ENCODE results near the gene ACSL1. TPM values are rescaled to one million over a fixed set of nuclear protein-coding genes. Genes with fewer than 3 reads are reported as not detected.
A peak's percentile ranks its signal among the peaks of the same experiment; 100 is the strongest.

The ACSL1 gene
- total RNA-seq, 2 donors from 2014 or later, result 13.2 to 22.2 TPM

GRCh38 chr4:184732126-184732525 is 93.6 kb downstream of the ACSL1 start:
- Mint-ChIP-seq H3K4me1 (peaks cover 6% of the 10 kb centered on the region), H3K27me3 (no peaks in the 10 kb centered on the region), H3K36me3 (ENCODE audit: low read depth) (peaks cover 63% of the 10 kb centered on the region), H3K27ac (peak overlapping the region; percentile 82), H3K4me3 (peak overlapping the region; percentile 94), H3K9me3 (no peaks in the 10 kb centered on the region)
- ATAC-seq (replicated peaks), result no peak

- Mint-ChIP-seq H3K4me3 (peak overlapping the region; percentile 94), H3K4me1 (peaks cover 6% of the 10 kb centered on the region), H3K27ac (no peak overlapping the region), H3K36me3 (ENCODE audit: low read depth) (peaks cover 74% of the 10 kb centered on the region), H3K27me3 (no peaks in the 10 kb centered on the region), H3K9me3 (no peaks in the 10 kb centered on the region)
- ATAC-seq (replicated peaks), result no peak
These were observed 94.7 kb downstream of the ACSL1 start for GRCh38 chr4:184731056-184731455.

DNA sequence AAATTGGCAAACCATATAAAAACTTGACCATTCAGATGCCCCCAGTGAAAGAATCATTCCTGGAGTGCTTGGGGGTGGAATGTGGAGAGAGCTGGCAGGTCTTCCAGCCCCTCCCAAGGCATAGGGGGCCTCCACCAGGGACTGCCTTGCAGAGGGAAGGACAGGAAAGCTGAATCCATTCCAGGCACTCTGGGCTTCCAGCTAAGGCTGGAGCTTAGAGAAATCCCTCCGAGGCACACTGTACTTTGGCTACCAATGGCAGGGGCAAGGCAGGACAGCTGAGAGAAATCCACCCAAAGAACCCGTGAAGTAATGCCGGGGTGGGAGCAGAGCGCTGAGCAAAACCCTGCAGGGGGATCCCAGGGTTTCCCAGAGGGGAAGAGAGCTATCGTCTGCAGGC is 95.8 kb downstream of the ACSL1 start:
- no peak overlapping the region for H3K4me3 Mint-ChIP-seq
- H3K4me1 Mint-ChIP-seq, result peaks cover 12% of the 10 kb centered on the region
- no peak overlapping the region for H3K27ac Mint-ChIP-seq
- peaks cover 85% of the 10 kb centered on the region for H3K36me3 Mint-ChIP-seq (ENCODE audit: low read depth)
- no peaks in the 10 kb centered on the region for H3K9me3 Mint-ChIP-seq
- ATAC-seq (replicated peaks), result no peak
- H3K27me3 Mint-ChIP-seq, result no peaks in the 10 kb centered on the region

GRCh38 chr4:184728858-184729257 is 96.9 kb downstream of the ACSL1 start:
- H3K9me3 Mint-ChIP-seq, result no peaks in the 10 kb centered on the region
- peaks cover 96% of the 10 kb centered on the region for H3K36me3 Mint-ChIP-seq (ENCODE audit: low read depth)
- no peak overlapping the region for H3K27ac Mint-ChIP-seq
- H3K27me3 Mint-ChIP-seq, result no peaks in the 10 kb centered on the region
- no peak overlapping the region for H3K4me3 Mint-ChIP-seq
- H3K4me1 Mint-ChIP-seq, result peaks cover 15% of the 10 kb centered on the region
- ATAC-seq (replicated peaks), result no peak

DNA sequence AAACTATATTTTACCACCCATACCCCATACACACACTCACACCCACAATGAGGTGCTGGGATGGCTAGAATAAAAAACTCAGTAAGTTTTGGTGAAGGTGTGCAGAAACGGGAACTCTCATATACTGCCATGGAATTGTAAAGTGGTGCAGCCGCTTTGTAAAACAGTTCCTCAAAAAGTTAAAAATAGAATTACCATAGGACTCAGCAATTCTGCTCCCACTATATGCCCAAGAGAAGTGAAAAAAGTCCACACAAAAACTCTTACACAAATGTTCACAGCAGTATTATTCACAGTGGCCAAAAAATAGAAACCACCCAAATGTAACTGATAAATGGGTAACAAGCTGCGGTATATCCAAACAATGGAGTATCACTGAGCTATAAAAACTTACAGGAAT is 98.3 kb downstream of the ACSL1 start:
- Mint-ChIP-seq H3K9me3 (no peaks in the 10 kb centered on the region), H3K36me3 (ENCODE audit: low read depth) (peaks cover 100% of the 10 kb centered on the region), H3K27me3 (no peaks in the 10 kb centered on the region), H3K4me3 (no peak overlapping the region), H3K4me1 (peaks cover 15% of the 10 kb centered on the region), H3K27ac (no peak overlapping the region)
- ATAC-seq (replicated peaks), result no peak

DNA sequence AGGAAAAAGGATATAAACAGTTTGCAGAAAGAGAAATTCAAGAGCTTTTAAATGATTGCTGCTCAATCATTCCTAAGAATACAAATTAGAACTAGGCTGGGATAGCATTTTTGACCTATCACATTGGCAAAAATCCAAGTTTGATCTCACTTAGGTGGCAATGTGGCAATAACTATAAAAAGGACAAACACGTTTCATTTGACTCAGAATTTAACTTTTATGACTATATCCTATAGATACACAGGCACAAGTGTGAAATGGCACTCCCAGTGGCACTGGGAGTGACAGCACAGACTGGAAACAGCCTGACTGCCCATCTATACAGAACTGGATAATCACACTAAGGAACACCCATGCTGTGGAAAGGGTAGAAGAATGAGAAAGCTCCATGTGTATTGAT is 103.0 kb downstream of the ACSL1 start:
- H3K4me1 Mint-ChIP-seq, result peaks cover 15% of the 10 kb centered on the region
- peaks cover 97% of the 10 kb centered on the region for H3K36me3 Mint-ChIP-seq (ENCODE audit: low read depth)
- ATAC-seq (replicated peaks), result peak; percentile 32
- no peaks in the 10 kb centered on the region for H3K27me3 Mint-ChIP-seq
- H3K9me3 Mint-ChIP-seq, result peaks cover 4% of the 10 kb centered on the region
- no peak overlapping the region for H3K27ac Mint-ChIP-seq
- no peak overlapping the region for H3K4me3 Mint-ChIP-seq

- Mint-ChIP-seq H3K36me3 (ENCODE audit: low read depth) (peaks cover 96% of the 10 kb centered on the region), H3K27ac (no peak overlapping the region), H3K4me1 (peaks cover 15% of the 10 kb centered on the region), H3K4me3 (no peak overlapping the region), H3K9me3 (peaks cover 4% of the 10 kb centered on the region), H3K27me3 (no peaks in the 10 kb centered on the region)
- no peak for ATAC-seq (replicated peaks)
These were observed 104.5 kb downstream of the ACSL1 start for GRCh38 chr4:184721254-184721653.

DNA sequence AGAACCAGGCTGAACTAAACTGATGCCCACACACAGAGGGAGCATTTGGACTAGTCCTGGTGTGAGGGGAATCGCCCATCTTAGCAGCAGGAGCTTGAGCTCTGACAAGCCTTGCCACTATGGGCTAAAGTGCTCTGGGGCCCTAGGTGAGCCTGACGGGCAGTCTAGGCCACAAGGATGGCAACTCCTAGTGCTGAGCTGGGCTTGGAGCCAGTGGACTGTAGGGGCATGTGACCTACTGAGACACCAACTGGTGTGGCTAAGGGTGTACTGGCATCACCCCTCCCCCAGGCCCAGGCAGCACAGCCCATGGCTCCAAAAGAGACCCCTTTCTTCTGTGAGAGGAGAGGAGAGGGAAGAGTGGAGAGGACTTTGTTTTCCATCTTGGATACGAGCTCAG is 106.4 kb downstream of the ACSL1 start:
- Mint-ChIP-seq H3K36me3 (ENCODE audit: low read depth) (peaks cover 96% of the 10 kb centered on the region), H3K4me3 (no peak overlapping the region), H3K9me3 (peaks cover 4% of the 10 kb centered on the region), H3K27me3 (no peaks in the 10 kb centered on the region), H3K27ac (no peak overlapping the region), H3K4me1 (peaks cover 6% of the 10 kb centered on the region)
- ATAC-seq (replicated peaks), result no peak

GRCh38 chr4:184715526-184715925 is 110.2 kb downstream of the ACSL1 start:
- Mint-ChIP-seq H3K4me3 (no peak overlapping the region), H3K36me3 (ENCODE audit: low read depth) (peaks cover 88% of the 10 kb centered on the region), H3K27me3 (no peaks in the 10 kb centered on the region), H3K27ac (no peak overlapping the region), H3K9me3 (no peaks in the 10 kb centered on the region), H3K4me1 (peaks cover 6% of the 10 kb centered on the region)
- ATAC-seq (replicated peaks), result no peak

DNA sequence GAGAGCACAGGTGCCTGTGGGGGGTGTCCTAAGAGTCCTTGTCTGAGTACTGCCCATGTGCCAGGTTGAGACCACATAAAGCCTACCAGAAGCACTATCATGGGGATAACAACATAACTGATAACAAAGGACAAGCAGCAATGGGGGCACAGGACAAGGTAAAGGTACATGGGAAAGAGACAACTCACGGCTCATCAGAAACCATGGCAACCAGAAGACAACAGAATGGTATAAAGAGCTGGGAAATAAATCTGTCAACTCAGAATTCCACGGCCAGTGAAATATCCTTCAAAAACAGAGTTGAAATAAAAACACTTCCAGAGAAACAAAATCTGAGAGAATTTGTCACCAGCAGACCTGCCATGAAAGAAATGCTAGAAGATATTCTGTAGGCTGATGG is 111.9 kb downstream of the ACSL1 start:
- peaks cover 90% of the 10 kb centered on the region for H3K36me3 Mint-ChIP-seq (ENCODE audit: low read depth)
- H3K27ac Mint-ChIP-seq, result no peak overlapping the region
- no peaks in the 10 kb centered on the region for H3K9me3 Mint-ChIP-seq
- no peak for ATAC-seq (replicated peaks)
- H3K4me1 Mint-ChIP-seq, result peaks cover 6% of the 10 kb centered on the region
- H3K27me3 Mint-ChIP-seq, result no peaks in the 10 kb centered on the region
- H3K4me3 Mint-ChIP-seq, result no peak overlapping the region

DNA sequence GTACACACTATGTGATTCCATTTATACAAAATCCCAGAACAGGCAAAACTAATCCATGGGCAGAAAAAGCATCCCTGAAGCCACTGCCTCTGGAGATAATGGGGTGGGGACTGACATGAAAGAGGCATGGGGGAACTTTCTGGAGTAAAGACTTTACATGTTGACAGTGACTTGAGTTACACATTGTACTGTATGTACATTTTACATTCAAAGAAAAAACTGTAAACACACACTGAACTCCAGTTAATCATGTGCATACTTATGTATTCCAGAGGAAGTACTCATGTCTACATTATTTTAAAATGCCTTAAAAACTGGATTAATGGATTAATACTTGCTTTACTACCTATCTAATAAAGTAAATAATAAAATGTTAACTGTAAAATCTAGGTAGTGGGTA is 113.4 kb downstream of the ACSL1 start:
- Mint-ChIP-seq H3K9me3 (no peaks in the 10 kb centered on the region), H3K27me3 (no peaks in the 10 kb centered on the region), H3K27ac (no peak overlapping the region), H3K36me3 (ENCODE audit: low read depth) (peaks cover 90% of the 10 kb centered on the region), H3K4me1 (no peaks in the 10 kb centered on the region), H3K4me3 (no peak overlapping the region)
- ATAC-seq (replicated peaks), result no peak

GRCh38 chr4:184706453-184706852 is 119.3 kb downstream of the ACSL1 start:
- H3K36me3 Mint-ChIP-seq (ENCODE audit: low read depth), result peaks cover 90% of the 10 kb centered on the region
- no peaks in the 10 kb centered on the region for H3K27me3 Mint-ChIP-seq
- peaks cover 14% of the 10 kb centered on the region for H3K4me1 Mint-ChIP-seq
- peak overlapping the region; percentile 22 for H3K4me3 Mint-ChIP-seq
- ATAC-seq (replicated peaks), result peak; percentile 60
- H3K27ac Mint-ChIP-seq, result peak overlapping the region; percentile 36
- no peaks in the 10 kb centered on the region for H3K9me3 Mint-ChIP-seq

GRCh38 chr4:184705692-184706091 is 120.1 kb downstream of the ACSL1 start:
- H3K9me3 Mint-ChIP-seq, result no peaks in the 10 kb centered on the region
- peaks cover 93% of the 10 kb centered on the region for H3K36me3 Mint-ChIP-seq (ENCODE audit: low read depth)
- peak overlapping the region; percentile 22 for H3K4me3 Mint-ChIP-seq
- no peaks in the 10 kb centered on the region for H3K27me3 Mint-ChIP-seq
- peak; percentile 88 for ATAC-seq (replicated peaks)
- H3K27ac Mint-ChIP-seq, result peak overlapping the region; percentile 36
- peaks cover 14% of the 10 kb centered on the region for H3K4me1 Mint-ChIP-seq

Measured in activated T-helper 17 cell treated with anti-CD3 and anti-CD28 coated beads, Interleukin-2, amount 50 U/mL, for 72 hours (primary cell).